CD4-positive, alpha-beta T cell treated with Interferon alpha-2 for 1 hour (primary cell): ENCODE measurements around the gene DHRS3.
"Not testable (repeated sequence)": the region's sequence is repeated elsewhere in the genome, so short reads cannot be mapped to it uniquely, and the experiment has no call there.

Source experiments
- DNase-seq, 2 donors: peaks; one replicate each; pipeline ENCODE4 v3.0.0-alpha.2; 2020 to 2022

DHRS3 gene

DNA sequence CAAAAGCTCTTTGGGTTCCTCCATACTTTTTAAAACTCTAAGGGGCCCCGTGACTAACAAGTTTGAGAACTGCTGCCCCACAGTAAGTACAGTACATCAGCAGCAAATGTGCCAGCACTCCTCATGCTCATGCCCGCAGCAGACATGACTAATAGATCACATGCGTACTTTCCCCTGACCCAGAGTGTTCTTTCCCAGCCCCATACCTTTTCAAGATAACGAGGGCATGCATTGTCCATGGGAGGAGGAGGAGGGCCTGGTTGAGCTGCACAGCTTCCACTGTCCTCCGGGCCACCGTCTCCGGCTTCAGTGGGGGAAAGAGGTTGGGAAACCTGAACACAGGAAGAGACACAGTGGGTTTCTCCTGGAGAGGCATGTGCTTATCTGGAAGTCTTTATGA is 45.5 kb downstream of the DHRS3 start:
- DNase-seq, result no peak

DNA sequence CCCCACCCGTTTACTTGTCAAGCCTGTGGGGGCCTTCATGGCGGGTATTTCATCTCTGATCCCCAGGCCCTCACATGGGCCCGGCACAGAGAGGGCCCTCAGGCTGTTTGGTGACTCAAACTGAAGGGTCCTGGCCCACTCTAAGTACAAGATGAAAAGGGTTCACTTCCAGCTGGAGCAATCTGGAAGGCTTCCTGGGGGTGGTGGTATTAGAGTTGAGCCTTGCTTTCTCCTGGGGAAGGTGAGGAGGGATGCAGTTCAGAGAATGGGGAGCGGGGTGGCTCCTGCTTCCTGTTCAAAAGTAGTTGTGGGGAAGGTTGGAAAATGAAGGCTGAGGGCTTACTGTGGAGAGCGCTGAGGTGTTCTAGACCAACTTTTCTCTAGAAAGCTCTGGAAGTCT is 47.7 kb downstream of the DHRS3 start:
- no peak for DNase-seq

DNA sequence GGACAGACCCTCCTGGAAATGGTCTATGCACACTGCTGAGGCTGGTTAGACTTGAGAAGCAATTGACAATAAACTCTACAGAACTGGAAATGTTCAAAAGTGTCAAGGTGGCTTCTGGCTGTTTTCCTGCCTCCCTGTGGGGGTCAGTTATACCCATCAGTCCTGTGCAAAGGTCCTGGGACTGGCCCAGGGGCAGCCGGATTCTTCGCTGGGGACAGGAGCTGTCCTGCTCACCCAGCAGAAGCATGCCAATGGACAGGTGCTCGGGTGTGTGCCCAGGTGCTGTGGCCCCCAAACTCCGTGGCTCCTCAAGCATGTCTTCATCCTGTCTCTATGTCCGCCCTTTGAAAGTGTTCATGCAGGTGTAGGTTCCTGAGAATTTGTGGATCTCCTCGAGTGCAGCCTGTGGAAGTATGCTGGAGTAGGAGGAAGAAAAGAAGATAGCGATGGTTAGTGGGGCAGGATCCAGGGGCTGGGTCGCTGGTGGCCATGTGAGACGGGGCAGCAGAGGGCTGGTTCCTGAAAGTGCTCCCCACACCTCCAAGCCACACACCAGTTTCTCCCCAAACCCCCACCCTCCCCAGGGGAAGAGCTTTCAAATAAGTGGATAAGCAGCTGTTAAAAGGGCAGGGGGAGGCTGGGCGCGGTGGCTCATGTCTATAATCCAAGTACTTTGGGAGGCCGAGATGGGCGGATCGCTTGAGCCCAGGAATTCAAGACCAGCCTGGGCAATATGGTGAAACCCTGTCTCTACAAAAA is 49.8 kb downstream of the DHRS3 start:
- DNase-seq, result no peak

DNA sequence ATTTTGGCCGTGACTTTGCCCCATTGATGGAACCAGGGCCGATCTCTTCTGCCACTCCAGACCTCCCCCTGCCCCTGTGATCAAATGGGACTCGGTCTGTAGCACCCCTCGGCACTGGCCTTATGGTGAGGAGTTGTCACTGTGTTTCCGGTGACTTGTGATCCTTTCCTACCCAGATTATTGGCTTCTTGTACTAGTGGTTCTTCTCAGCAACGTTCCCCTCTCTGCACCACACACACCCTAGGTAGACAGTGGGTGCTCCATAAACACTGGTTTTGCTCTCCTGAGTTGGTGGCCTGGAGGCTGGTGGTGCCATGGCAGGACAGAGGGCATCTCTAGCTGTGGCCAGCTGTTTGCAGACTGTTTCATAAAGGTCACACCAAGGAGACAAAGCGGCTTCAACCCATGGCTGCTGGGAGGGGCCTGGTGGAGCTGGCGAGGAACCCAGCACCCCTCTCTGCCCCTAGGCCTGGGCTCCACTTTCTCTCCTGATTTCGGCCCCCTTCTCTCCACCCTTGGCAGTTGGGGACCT is 50.7 kb downstream of the DHRS3 start:
- no peak for DNase-seq

DNA sequence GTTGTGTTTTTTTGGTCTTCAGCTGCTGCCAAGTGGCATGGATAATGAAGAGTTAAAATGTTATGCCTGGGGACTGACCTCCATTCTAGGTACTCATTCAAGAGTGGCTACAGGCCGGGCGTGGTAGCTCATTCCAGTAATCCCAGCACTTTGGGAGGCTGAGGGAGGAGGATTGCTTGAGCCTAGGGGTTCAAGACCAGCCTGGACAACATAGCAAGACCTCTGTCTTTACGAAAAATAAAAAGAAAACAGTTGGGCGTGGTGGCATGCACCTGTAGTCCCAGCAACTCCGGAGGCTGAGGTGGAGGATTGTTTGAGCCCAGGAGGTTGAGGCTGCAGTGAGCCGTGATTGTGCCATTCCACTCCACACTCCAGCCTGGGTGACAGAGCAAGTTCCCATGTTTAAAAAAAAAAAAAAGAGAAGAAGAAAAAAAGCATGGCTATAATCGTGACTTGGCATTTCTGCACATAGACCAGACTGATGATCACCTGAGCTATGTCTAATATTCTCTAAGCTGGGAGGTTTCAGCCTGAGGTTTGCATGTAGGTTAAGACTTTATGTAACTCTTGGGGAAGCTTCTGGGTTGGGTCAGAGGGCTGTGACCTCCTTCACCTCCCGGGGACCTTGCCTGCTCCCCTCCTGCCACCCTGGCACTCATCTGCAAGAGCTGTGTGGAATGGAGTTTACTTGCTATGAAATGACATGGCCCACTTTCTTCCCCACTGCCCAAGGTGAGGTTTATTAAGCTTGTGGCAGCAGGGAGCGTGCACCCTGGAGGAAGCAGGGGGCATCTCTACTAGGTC is 51.3 kb downstream of the DHRS3 start:
- no peak for DNase-seq

DNA sequence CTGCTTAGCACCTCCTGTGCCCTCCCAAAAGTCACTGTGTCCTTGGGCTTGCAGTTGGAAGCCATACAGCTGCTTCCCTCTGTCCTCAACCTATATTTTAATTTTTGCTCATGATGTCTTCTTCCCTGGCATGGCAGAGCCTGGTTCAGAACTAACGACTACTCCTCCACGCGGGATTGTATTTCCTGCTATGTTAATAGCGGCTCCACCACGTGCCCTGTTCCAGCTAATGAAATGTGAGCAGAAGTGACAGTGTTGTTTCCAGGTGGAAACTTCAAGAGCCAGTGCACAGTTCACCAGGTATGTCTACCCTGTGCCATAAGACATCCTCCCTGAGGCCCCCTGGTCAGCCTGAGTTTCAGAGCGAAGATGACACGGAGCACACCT is 52.1 kb downstream of the DHRS3 start:
- DNase-seq, result no peak

DNA sequence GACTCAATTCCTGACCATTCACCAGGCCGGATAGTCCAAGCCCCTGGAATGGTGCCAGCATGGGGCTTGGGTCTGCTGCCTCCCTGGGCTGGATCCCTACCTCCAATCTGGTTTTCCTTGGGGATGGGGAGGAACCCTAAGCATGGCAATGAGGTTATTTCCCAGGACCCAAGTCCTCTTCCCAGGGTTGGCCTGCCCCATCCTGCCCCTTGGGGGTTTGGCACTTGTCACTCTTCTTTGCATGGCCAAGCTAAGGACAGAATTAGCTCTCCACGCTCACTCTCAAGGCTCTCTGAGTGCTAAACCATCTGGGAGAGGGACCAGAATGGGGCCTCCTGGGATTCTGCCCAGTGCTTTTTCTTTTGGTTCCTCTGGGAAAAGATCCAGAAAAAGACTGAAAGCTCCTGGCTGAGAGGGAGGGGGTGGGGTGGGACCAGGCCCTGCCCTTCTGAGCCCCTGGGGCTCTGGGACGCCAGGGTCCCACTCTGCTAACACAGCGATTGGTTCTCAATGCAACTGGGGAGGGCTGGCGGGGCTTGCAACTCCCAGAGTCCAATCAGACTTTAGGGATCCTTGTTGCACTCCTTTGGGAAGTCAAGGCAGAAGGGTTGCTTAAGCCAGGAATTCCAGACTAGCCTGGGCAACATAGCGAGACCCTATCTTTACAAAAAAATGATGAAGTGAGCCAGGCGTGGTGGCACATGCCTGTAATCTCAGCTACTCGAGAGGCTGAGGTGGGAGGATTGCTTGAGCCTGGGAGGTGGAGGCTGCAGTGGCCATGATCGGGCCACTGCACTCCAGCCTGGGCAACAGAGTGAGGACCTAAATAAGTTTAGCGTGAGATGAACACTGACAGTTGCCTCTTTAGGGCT is 52.7 kb downstream of the DHRS3 start:
- no peak for DNase-seq

DNA sequence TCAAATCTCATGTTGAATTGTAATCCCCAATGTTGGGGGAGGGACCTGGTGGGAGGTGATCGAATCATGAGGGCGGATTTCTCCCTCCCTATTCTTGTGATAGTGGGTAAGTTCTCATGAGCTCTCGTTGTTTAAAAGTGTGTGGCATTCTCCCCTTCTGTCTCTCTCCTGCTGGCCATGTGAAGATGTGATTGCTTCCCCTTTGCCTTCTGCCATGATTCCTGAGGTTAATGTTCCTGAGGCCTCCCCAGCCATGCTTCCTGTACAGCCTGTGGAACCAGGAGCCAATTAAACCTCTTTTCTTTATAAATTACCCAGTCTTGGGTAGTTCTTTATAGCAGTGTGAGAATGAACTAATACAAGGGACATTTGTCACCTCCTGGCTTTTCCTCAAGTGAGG is 53.8 kb downstream of the DHRS3 start:
- DNase-seq, result not testable (repeated sequence)

DNA sequence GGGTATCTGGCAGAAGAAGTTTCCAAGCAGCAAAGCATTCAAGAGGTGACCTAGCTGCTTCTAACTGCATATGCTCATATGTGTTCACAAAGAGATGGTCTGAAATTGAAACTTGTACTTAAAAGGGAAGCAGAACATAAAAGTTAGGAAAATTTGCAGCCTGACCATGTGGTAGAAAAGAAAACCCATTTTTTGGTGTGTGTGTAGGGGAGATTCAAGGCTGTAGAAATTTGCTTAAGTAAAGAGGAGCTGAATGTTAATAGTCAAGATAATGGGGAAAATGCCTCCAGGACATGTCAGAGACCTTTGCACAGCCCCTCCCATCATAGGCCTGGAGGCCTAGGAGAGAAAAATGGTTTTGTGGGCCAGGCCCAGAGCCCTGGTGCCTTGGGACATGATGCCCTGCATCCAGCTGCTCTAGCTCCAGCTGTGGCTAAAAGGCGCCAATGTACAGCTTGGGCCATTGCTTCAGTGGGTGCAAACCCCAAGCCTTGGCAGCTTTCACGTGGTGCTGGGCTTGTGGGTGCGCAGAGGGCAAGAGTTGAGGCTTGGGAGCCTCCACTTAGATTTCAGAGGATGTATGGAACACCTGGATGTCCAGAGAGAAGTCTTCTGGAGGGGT is 54.9 kb downstream of the DHRS3 start:
- no peak for DNase-seq

DNA sequence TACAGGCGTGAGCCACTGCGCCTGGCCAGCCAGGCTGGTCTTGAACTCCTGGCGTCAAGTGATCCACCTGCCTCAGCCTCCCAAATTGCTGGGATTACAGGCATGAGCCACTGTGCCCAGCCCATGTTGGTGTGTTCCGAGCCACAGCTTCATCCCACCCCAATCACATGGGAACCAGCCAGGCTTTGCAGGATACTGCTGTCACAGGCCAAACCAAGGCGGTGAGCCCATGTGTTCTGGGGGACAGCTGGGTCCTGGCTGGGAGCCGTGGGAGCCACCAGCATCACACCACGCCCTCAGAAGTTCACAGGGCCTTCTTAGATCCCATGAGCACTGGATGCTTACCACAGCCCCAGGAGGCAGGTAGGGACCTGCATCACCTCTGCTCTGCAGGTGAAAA is 56.9 kb downstream of the DHRS3 start:
- no peak for DNase-seq

DNA sequence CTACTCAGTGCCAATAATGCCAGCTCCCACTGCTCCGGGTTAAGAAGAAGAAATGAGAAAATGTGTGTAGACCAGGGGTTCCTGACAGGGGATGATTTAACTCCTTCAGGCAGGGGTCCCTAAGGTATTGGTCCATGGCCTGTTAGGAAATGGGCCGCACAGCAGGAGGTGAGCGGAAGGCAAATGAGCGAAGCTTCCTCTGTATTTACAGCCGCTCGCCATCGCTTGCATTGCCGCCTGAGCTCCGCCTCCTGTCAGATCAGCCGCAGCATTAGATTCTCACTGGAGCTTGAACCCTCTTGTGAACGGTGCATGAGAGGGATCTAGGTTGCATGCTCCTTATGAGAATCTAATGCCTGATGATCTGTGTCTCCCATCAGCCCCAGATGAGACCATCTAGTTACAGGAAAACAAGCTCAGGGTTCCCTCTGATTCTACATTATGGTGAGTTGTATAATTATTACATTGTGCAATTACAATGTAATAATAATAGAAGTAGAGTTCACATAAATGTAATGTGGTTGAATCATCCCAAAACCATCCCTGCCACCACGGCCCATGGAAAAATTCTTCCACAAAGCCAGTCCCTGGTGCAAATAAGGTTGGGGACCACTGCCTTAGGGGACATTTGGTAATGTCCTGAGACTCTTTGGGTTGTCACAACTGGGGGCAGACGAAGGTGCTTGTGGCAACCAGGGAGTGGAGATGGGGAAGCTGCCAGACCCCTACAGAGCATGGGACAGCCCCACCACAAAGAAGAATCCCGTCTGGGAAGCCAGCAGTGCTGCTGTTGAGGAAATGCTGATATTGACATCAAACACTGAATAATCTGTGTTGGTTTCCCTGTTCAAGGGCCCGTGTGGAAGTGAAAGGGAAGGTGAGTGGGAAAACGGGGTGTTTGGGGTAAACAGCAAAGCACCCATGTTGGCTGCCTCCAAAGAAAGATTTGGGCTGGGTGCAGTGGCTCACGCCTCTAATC is 60.8 kb downstream of the DHRS3 start:
- DNase-seq, result no peak

DNA sequence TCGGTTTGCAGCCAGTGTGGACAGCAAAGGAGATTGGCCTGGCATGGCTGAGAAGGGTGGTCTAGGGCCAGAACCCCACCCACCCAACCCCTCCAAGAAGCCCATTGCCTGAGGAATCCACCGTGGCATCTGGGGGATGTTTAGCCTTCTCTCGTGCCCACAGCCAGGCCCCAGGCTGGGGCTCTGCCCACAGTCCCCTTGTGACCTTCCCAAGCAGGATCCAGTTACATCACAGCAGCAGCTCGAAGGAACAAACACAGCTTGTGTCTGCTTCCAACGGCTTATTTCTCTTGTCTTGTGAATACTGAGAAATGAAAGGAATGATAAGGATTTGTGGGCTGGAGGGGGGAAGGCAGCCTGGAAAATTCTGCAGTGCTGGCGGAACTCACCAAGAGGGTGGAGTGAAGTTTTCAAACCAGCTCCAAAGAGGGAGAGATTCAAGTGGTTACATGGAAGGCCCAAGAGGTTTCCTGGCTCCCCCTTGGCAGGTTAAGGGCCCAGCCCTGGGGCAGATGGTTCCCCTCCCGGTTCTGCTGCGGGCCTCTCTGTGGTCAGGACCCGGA is 61.6 kb downstream of the DHRS3 start:
- no peak for DNase-seq

DNA sequence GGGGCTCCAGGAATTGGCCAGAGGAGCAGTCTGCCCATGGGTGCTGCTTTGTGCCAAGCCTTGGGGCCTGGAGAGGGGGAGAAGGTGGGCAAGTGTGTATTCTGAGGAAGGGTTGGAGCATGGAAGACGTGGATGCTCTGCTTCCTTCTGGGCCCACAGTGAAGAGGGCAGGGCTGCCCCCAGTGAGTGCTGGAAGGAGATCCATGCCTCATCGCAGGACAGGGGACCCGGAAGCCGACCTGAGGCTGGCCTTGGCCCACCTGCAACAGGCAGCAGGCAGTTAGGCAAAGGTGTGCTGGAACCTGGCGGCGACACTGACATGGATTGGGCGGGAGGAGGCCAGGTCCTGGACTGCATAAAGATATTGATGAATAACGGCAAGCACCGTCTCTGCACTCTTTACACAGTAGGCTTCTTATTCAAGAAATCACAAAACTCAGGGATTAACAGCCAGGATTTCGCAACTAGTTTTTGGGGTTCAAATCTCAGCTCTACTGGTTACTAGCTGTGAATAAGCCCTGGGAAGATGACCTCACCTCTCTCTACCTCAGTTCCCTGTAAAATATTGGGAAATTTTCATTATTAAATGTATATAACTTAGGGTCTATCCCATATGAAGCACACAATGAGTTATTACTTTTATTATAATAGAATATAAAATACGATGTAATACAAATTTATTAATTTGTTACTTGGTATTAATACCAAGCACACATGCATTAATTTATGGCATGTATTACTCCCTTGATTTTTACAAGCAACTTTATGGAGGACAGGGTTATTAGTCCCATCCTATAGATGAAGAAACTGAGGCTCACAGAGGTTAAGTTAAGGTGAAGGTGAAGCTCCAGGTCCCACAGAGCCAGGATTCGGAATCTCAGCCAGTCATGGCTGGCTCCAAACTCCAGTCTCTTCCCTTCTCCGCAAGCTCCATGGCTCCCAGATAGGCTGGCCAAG is 62.3 kb downstream of the DHRS3 start:
- DNase-seq, result no peak

DNA sequence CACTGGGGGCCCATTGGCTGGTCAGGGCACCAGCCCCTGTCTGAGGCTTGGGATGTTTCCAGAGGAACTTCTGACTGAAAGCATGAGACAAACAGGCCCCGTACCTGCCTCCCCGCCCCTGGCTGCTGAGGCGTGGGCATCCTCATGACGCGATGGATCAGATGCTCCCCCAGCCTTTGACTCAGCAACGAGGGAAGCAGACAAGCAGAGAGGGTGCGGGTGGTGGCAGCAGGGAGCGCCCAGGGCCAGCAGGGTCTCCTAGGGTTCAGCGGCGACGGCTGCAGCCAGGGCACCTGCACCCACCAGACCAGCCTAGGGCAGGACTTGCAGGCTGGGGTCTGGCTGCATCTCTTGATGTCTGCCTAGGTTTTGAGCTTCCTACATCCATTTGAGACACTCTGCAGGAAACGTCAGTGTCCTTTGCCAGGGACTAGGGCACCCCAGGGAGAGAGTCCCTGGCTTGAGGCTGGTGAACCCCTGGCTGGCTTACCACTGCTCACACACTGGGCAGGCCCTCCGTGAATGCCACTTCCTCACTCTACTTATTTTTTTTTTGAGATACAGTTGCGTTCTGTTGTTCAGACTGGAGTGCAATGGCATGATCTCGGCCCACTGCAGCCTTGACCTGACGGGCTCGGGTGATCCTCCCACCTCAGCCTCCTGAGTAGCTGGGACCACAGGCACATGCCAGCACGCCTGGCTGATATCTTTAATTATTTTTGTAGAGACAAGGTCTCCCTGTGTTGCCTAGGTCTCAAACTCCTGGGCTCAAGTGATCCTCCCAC is 63.3 kb downstream of the DHRS3 start:
- no peak for DNase-seq

DNA sequence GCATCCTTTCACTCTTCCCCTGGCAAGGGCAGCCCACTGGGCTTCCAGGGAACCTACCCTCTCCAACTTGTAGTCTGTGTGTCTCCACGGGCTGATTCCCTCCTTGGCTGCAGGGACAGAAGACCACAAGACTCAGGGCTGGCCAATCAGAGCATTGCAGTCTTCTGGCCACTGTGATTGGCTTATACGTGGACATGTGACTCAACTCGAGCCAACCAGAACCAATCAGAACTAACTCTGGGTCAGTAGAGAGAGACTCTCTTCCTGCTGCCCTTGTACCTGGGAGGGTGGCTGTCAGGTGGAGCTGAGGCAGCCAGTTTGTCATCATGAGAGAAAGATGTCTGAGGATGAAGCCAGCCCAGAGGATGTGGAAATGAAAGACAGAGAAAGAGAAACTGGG is 64.0 kb downstream of the DHRS3 start:
- DNase-seq, result no peak

DNA sequence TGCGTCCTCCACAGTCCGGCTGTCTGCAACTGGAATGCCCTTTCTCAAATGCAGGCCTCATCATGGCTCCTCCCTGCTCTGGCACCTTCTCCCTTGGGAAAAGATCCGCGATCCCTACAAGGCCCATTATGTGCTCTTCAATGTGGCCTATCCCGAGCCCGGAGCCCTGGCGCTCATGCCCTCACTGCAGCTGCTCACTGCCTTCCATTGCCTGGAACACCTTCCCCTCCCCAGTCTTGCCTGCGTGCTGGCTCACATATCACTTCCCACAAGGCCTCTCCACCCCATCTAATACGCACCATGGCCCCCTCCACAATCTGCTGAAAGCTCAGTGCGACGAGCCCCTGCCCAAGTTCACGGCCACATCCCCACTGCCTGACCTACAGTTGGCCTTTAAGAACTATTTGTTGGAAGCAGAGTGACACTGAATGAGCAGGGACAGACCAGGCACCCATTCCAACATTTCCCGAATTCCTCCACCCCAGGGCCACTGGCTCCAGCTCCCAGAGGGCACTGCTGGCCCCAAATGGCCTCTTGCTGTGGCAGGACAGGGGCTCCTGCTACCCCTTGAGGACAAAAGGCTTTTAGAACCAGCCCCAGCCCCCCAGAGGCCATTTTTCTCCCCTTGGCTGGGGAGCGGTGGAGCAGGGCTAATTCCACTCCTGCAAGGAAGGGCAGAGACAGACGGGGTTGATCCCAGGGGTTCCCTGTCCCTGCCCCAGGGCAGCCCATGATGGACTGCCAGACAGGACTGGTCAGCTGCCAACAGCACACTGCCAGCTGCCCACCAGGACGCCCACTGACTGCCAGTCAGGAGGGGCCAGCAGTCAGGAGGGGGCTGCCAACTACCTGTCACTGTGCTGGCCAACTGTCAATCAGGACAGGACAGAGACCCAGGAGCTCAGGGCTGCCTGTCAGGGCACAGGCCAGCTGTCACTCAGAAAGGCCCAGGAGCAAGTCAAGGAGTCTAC is 64.8 kb downstream of the DHRS3 start:
- no peak for DNase-seq

DNA sequence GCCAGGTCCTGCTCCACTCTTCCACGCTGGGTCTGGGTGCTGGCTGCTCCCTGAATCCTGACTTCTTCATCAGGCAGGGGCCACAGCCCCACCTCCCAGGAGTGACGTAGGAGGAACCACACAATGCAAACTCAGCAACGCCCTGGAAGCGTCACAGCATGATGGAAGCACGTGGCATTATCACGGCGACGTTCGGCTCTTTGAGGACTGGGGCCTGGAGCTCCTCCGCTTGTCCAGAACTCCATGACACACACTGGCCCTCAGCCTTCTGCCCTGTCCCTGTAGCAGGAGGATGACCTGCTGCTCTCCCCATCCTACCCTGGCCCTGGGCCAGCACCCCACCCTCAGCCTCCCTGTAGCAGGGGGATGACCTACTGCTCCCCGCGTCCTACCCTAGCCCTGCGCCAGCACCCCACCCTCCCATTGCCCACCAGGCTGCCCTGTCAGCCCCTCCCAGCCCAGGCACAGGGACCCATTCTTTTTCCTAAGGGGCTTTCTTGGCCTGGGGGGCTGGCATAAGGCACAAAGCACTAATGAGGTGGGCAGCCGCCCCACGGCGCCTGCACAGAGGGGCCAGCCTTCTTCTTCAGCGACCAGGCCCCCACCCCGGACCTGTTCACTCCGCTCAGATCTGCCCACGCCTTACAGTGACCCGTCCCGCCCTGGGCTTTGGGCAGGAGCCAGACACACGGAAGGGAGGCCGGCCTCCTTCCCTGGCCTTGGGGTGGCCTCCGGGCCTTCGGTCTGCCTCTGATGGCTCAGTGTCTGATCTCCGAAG is 65.7 kb downstream of the DHRS3 start:
- no peak for DNase-seq
